ENCODE data around the gene SMAD1.

- TF ChIP-seq CTCF (IDR thresholded peaks at IDR 0.05) (no peak), GATA2 (CRISPR knock-in tag; IDR thresholded peaks at IDR 0.05) (no peak), MXI1 (IDR thresholded peaks at IDR 0.05; ENCODE audit: low read depth, low read length) (no peak), USF2 (IDR thresholded peaks at IDR 0.05; ENCODE audit: borderline replicate concordance, low read depth, low read length) (no peak), NFIC (IDR thresholded peaks at IDR 0.05; ENCODE audit: borderline replicate concordance) (no peak), TAF1 (IDR thresholded peaks at IDR 0.05; ENCODE audit: borderline replicate concordance, low read depth, low read length) (no peak), SMC3 (IDR thresholded peaks at IDR 0.05; ENCODE audit: low read depth, low read length) (no peak), PBX3 (IDR thresholded peaks at IDR 0.05) (no peak), EP300 (IDR thresholded peaks at IDR 0.05; ENCODE audit: borderline replicate concordance in 1 of 2, low read depth in 1 of 2, low read length in 1 of 2) (no peak), CHD2 (IDR thresholded peaks at IDR 0.05; ENCODE audit: low read length, partially characterized antibody) (no peak), NRF1 (IDR thresholded peaks at IDR 0.05; ENCODE audit: low read depth, low read length) (no peak), MAX (IDR thresholded peaks at IDR 0.05; ENCODE audit: low read depth) (no peak)
Observed at GRCh38 chr4:145587088-145587754, 105.6 kb downstream of the SMAD1 start.

Data from SK-N-SH (cell line).